Heart left ventricle (tissue), 16 donors: ENCODE data around the gene DIDO1. TPM values are rescaled to one million over a fixed set of nuclear protein-coding genes. Genes with fewer than 3 reads are reported as not detected.
A peak's percentile ranks its signal among the peaks of the same experiment; 100 is the strongest.

Experiments used
- ATAC-seq, 4 donors: fragments of 200-7000 bp; cut with Tn5 transposase; one replicate each; pipeline ENCODE4 v1.9.1; 2020 to 2022; ENCODE audit warnings: moderate library complexity in 4 of 4, mild to moderate bottlenecking in 3 of 4, moderate number of reproducible peaks in 1 of 4
- DNase-seq, 5 donors: peaks; one replicate each; pipeline ENCODE4 v3.0.0-alpha.2; 2020
- H3K27ac ChIP-seq, 12 donors: fragments of 200-600 bp; sonication (generic) in 4 of 12; one replicate each; pipeline versions ENCODE4 v1.5.0 to v1.8.0; 2016 to 2022; ENCODE audit warnings: mild to moderate bottlenecking in 2 of 12
- H3K27me3 ChIP-seq, 9 donors: fragments of 200-600 bp; sonication (generic) in 2 of 9; one replicate each; pipeline versions ENCODE4 v1.5.1 to v1.8.0; 2016 to 2022; ENCODE audit warnings: mild to moderate bottlenecking in 3 of 9
- H3K36me3 ChIP-seq, 9 donors: fragments of 200-600 bp; sonication (generic) in 2 of 9; one replicate each; pipeline versions ENCODE4 v1.5.0 to v1.8.0; 2018 to 2022; ENCODE audit warnings: mild to moderate bottlenecking in 2 of 9
- H3K4me1 ChIP-seq, 12 donors: fragments of 200-600 bp; sonication (generic) in 4 of 12; one replicate each; pipeline versions ENCODE4 v1.5.0 to v1.8.0; 2016 to 2022; ENCODE audit warnings: mild to moderate bottlenecking in 3 of 12
- H3K4me3 ChIP-seq, 12 donors: fragments of 200-600 bp; sonication (generic) in 4 of 12; one replicate each; pipeline versions ENCODE4 v1.5.0 to v1.8.0; 2017 to 2022; ENCODE audit warnings: mild to moderate bottlenecking in 9 of 12, moderate library complexity in 4 of 12
- H3K9me3 ChIP-seq, 12 donors: fragments of 200-600 bp; sonication (generic) in 4 of 12; one replicate each; pipeline versions ENCODE4 v1.5.0 to v1.8.0; 2016 to 2022; ENCODE audit warnings: mild to moderate bottlenecking in 1 of 12
- CTCF ChIP-seq, 12 donors: fragments of 200-600 bp; sonication (generic) in 4 of 12; IDR thresholded peaks; one replicate each; pipeline versions ENCODE4 v1.5.0 to v1.8.0; 2018 to 2022; ENCODE audit warnings: antibody characterized with exemption in 12 of 12, mild to moderate bottlenecking in 5 of 12
- POLR2A ChIP-seq, 2 donors: fragments of 450-650 bp; IDR thresholded peaks; one replicate each; pipeline ENCODE4 v1.6.1; 2017; ENCODE audit warnings: antibody characterized with exemption in 2 of 2, mild to moderate bottlenecking in 2 of 2, moderate library complexity in 2 of 2
- WGBS, 4 donors: extraction: QIAGEN DNeasy Blood & Tissue Kit in 2 of 4; methylation state at CpG; one replicate each; pipeline versions ENCODE4 v1.1.5 to v1.1.7; 2013 to 2018; 5-methylcytosine and 5-hydroxymethylcytosine counted together
- intact Hi-C, 10 donors: fragments of 100-400 bp; cut with DNase I; formaldehyde crosslinking; loops; one replicate each; pipeline versions ENCODE4 v1.11.1 to v1.14.2; 2022
- polyA plus RNA-seq, 2 donors: library from polyadenylated mRNA; stranded (reverse); fragments of 200-250 nt; gene quantifications; one replicate each; pipeline ENCODE4 v1.2.3, GENCODE V29; 2013
- total RNA-seq, 9 donors: library from RNA; depleted of rRNA in 2 of 9; stranded (reverse); fragments of >200 nt in 2 of 9; fragmentation: NEBNext Ultra II Directional in 3 of 9; extraction: Animal tissue kit (Norgen Biotek cat#: 25700) in 3 of 9; gene quantifications; one replicate each; pipeline versions ENCODE4 v1.1.0 to v1.2.4, GENCODE V29; 2016 to 2023
- donor health status: ischemic (EF 13 %, LVEDD 7.1; RV severe dilation, severe dysfunction).
- donor health status: healthy with polysubstance abuse.
- donor health status: DM: no; HTN: yes; CAD: no.
- donor health status: DM: no; HTN: no; CAD: no.
- donor health status: ischemic (EF 25% LVEDD 6.9; RV normal size, moderate dysfunction).
- donor health status: ischemic (EF 25% LVEDD 5.7; RV mildly dilated, moderate dysfunction).
- donor health status: healthy.
- donor health status: DM: yes; HTN: yes; CAD: no.
- donor health status: ischemic (EF 35%, LVEDD 5.7; RV mildly dilated, moderate dysfunction).
- donor health status: nonischemic (EF 11% LVEDD 7.7; RV severe dilation, severe dysfunction).
- donor health status: DM: yes; HTN: yes; CAD: no.
- donor health status: PGD.
- donor health status: ischemic (EF 29% LVEDD 5.4; RV normal size, mild dysfunction).
- donor health status: nonischemic (EF 23%, LVEDD 6.1; RV moderate dilation, normal function).

Gene DIDO1
- total and polyA plus RNA-seq, 11 donors = 16.5 to 46.2 (median 38.4) TPM

- peaks cover 0 to 19% (median 0%) of the 10 kb centered on the region in 9 donors for H3K36me3 ChIP-seq
- peaks cover 3 to 59% (median 35%) of the 10 kb centered on the region in 12 donors for H3K4me1 ChIP-seq
- WGBS, 4 donors = 42 to 75% (median 72%) methylated on average over 3 of the region's 3 CpGs
- H3K27me3 ChIP-seq = no peaks in the 10 kb centered on the region
- DNase-seq (no peak), ATAC-seq (no peak)
- intact Hi-C loops = no loop called here
- TF ChIP-seq CTCF (IDR thresholded peaks at IDR 0.05) (no peak), POLR2A (IDR thresholded peaks at IDR 0.05) (no peak)
- H3K27ac ChIP-seq = no peak overlapping the region
- H3K4me3 ChIP-seq = no peak overlapping the region
- no peaks in the 10 kb centered on the region for H3K9me3 ChIP-seq
Measured at GRCh38 chr20:62933966-62934365, 7.7 kb upstream of the DIDO1 start.

GRCh38 chr20:62931464-62931863 is 5.2 kb upstream of the DIDO1 start:
- no peak for DNase-seq
- Histone ChIP-seq H3K27ac (no peak overlapping the region), H3K4me1 (peaks cover under 1 to 71% (median 49%) of the 10 kb centered on the region in 12 donors), H3K4me3 (no peak overlapping the region), H3K36me3 (peaks cover 0 to 19% (median 0%) of the 10 kb centered on the region in 9 donors), H3K27me3 (no peaks in the 10 kb centered on the region), H3K9me3 (no peaks in the 10 kb centered on the region)
- no peak for TF ChIP-seq POLR2A (IDR thresholded peaks at IDR 0.05)
- no peak for TF ChIP-seq CTCF (IDR thresholded peaks at IDR 0.05)
- WGBS, 4 donors = 82 to 84% (median 83%) methylated on average over 9 of the region's 9 CpGs
- intact Hi-C loops = no loop called here
- no peak for ATAC-seq

- WGBS, 4 donors = 5 to 9% (median 7%) methylated on average over 27 to 44 of the region's 44 CpGs
- peak; percentile 69 to 87 (median 81) for DNase-seq
- TF ChIP-seq CTCF (IDR thresholded peaks at IDR 0.05) (peak in 1 of 12 donors; percentile 6), POLR2A (IDR thresholded peaks at IDR 0.05) (peak in 1 of 2 donors; percentile 18)
- no peaks in the 10 kb centered on the region for H3K27me3 ChIP-seq
- H3K4me1 ChIP-seq = peaks cover 6 to 60% (median 39%) of the 10 kb centered on the region in 12 donors
- intact Hi-C loops = loop anchor here in 4 of 10 donors (5.0 to 10.0 kb wide), 3 partner anchors 52 to 67 kb away; partner anchors contain the start of gene TCFL5 (in 1 of the 4)
- peak; percentile 30 to 73 (median 64) for ATAC-seq
- H3K4me3 ChIP-seq = peak overlapping the region; percentile 18 to 68 (median 54)
- peak overlapping the region; percentile 59 to 94 (median 80) for H3K27ac ChIP-seq
- peaks cover 0 to 9% (median 0%) of the 10 kb centered on the region in 9 donors for H3K36me3 ChIP-seq
- H3K9me3 ChIP-seq = no peaks in the 10 kb centered on the region
Measured at GRCh38 chr20:62929051-62929538, 2.8 kb upstream of the DIDO1 start.

DNA sequence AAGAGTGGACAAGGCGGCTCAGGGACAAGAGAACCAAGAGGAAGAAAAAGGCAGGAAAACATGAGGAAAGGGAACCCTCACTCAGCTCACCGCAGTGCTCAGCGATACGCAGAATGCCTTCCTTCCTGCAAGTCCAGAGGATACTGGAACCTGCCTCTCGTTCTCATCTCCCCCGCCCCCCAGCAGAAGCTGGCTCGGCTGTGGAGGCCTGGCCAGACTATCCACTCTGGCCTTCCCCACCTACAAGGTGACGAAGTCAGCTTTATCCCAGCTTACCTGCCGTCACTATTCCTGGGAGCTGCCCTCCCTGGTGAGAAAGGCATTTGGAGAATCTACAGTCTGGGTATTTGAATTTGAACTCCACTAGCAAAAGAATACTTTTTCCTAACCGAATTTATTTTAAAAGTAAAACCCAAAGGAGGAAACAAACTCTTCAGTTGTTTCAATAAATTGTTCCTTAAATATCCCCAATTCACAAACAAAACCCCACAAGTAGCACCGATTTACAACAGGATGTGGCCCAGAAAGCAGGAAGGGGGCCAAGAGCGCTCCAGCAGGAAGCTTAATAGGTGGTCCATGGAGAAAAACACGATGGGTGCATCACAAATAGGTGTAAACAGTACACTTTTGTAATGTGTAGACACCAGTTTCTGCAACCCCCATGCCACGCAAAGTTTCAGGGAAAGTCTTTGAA is 2.1 kb upstream of the DIDO1 start:
- TF ChIP-seq CTCF (IDR thresholded peaks at IDR 0.05) (no peak), POLR2A (IDR thresholded peaks at IDR 0.05) (no peak)
- DNase-seq (no peak), ATAC-seq (no peak)
- peak overlapping the region; percentile 59 to 94 (median 80) for H3K27ac ChIP-seq
- H3K9me3 ChIP-seq = no peaks in the 10 kb centered on the region
- 41 to 60% (median 48%) methylated on average over 14 of the region's 14 CpGs for WGBS, 4 donors
- no peaks in the 10 kb centered on the region for H3K27me3 ChIP-seq
- intact Hi-C loops = loop anchor here in 4 of 10 donors (5.0 to 10.0 kb wide), 3 partner anchors 51 to 66 kb away; partner anchors contain the start of gene TCFL5 (in 1 of the 4)
- H3K36me3 ChIP-seq = peaks cover 0 to 5% (median 0%) of the 10 kb centered on the region in 9 donors
- H3K4me3 ChIP-seq = peak overlapping the region; percentile 18 to 68 (median 54)
- H3K4me1 ChIP-seq = peaks cover 11 to 66% (median 46%) of the 10 kb centered on the region in 12 donors
